Smooth muscle cell (in vitro differentiated cells): ENCODE measurements around the gene ADCYAP1R1. TPM values are rescaled to one million over a fixed set of nuclear protein-coding genes. Genes with fewer than 3 reads are reported as not detected.

ENCODE experiments used
- DNase-seq: peaks from one replicate; lab custom pipeline; 2025; ENCODE audit not compliant: unreplicated experiment; lab: John Stamatoyannopoulos, UW
- H2AFZ ChIP-seq: fragments of 200-600 bp; sonication (generic); 2 replicates; pipeline ENCODE4 v1.6.0; 2016; ENCODE audit warnings: antibody characterized with exemption, low read depth, mild to moderate bottlenecking
- H3F3A ChIP-seq: fragments of 200-600 bp; sonication (generic); 2 replicates; pipeline ENCODE4 v1.6.0; 2017; ENCODE audit warnings: antibody characterized with exemption, low read depth
- H3K27ac ChIP-seq: fragments of 200-600 bp; sonication (generic); 2 replicates; pipeline ENCODE4 v1.5.1; 2016; ENCODE audit warnings: low read depth, mild to moderate bottlenecking
- H3K27me3 ChIP-seq: fragments of 200-600 bp; sonication (generic); 2 replicates; pipeline ENCODE4 v1.6.1; 2016; ENCODE audit warnings: low read depth, mild to moderate bottlenecking
- H3K36me3 ChIP-seq: fragments of 200-600 bp; sonication (generic); 2 replicates; pipeline ENCODE4 v1.5.1; 2016; ENCODE audit warnings: low read depth
- H3K4me1 ChIP-seq: fragments of 200-600 bp; sonication (generic); 2 replicates; pipeline ENCODE4 v1.5.1; 2016; ENCODE audit warnings: low read depth
- H3K4me2 ChIP-seq: fragments of 200-600 bp; sonication (generic); 2 replicates; pipeline ENCODE4 v1.6.0; 2016; ENCODE audit warnings: mild to moderate bottlenecking
- H3K4me3 ChIP-seq: fragments of 200-600 bp; sonication (generic); 2 replicates; pipeline ENCODE4 v1.5.1; 2016; ENCODE audit warnings: mild to moderate bottlenecking
- H3K79me2 ChIP-seq: fragments of 200-600 bp; sonication (generic); 2 replicates; pipeline ENCODE4 v1.6.0; 2016; ENCODE audit warnings: low read depth, mild to moderate bottlenecking
- H3K9ac ChIP-seq: fragments of 200-600 bp; sonication (generic); 2 replicates; pipeline ENCODE4 v1.6.0; 2016; ENCODE audit warnings: low read depth
- H3K9me3 ChIP-seq: fragments of 200-600 bp; sonication (generic); replicated peaks from 2 replicates; pipeline ENCODE4 v1.5.1; 2016; ENCODE audit warnings: low read depth
- H4K20me1 ChIP-seq: fragments of 200-600 bp; sonication (generic); 2 replicates; pipeline ENCODE4 v1.6.0; 2016; ENCODE audit warnings: low read depth
- WGBS: methylation state at CpG from one replicate; pipeline ENCODE4 v1.1.7; 2016; ENCODE audit warnings: low lambda C conversion rate; 5-methylcytosine and 5-hydroxymethylcytosine counted together
- polyA plus RNA-seq: library from polyadenylated mRNA; unstranded; fragments of >200 nt; fragmentation: Nextera tagmentation; extraction: Ambion mirVana; gene quantifications from 2 replicates; pipeline ENCODE4 v1.2.1, GENCODE V29; 2016
- total RNA-seq: library from RNA; depleted of rRNA; stranded (reverse); fragments of >200 nt; gene quantifications from 2 replicates; pipeline ENCODE4 v1.2.3, GENCODE V29; 2014
- TF ChIP-seq, protein P1 (sequence below): fragments of 200-600 bp; sonication (generic); IDR thresholded peaks from 2 replicates; pipeline ENCODE4 v1.5.1; 2017; ENCODE audit warnings: borderline replicate concordance, mild to moderate bottlenecking, antibody characterized with exemption; ENCODE audit not compliant: insufficient read depth, poor library complexity, severe bottlenecking

ADCYAP1R1 gene
- total and polyA plus RNA-seq, 2 experiments from 2014 or later = not detected

DNA sequence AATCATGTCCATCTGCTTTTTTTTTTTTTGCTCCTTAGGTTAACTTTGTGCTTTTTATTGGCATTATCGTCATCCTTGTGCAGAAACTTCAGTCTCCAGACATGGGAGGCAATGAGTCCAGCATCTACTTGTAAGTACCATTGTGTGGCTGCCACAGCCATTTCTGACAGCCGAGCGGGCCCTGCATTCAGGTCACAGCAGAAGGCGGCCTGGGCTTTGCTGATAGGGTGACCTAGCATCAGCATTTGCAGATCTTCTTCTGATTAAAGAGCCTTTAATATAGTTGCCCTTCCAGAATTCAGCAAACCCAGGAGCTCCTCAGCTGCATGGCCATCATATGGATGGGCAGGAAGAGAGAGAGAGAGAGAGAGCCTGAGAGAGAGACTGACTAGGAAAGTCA lies 40.5 kb downstream of the ADCYAP1R1 start:
- no peak for DNase-seq
- Histone ChIP-seq H4K20me1 (no peaks in the 10 kb centered on the region), H2AFZ (no peak overlapping the region), H3K4me2 (no peak overlapping the region), H3F3A (no peaks in the 10 kb centered on the region), H3K27ac (no peak overlapping the region), H3K79me2 (no peaks in the 10 kb centered on the region), H3K27me3 (peaks cover 27% of the 10 kb centered on the region), H3K9ac (no peak overlapping the region), H3K4me3 (no peak overlapping the region), H3K4me1 (peaks cover 5% of the 10 kb centered on the region), H3K9me3 (no peaks in the 10 kb centered on the region), H3K36me3 (no peaks in the 10 kb centered on the region)
- WGBS = 91% methylated on average over 4 of the region's 4 CpGs
- TF ChIP-seq, protein P1, sequence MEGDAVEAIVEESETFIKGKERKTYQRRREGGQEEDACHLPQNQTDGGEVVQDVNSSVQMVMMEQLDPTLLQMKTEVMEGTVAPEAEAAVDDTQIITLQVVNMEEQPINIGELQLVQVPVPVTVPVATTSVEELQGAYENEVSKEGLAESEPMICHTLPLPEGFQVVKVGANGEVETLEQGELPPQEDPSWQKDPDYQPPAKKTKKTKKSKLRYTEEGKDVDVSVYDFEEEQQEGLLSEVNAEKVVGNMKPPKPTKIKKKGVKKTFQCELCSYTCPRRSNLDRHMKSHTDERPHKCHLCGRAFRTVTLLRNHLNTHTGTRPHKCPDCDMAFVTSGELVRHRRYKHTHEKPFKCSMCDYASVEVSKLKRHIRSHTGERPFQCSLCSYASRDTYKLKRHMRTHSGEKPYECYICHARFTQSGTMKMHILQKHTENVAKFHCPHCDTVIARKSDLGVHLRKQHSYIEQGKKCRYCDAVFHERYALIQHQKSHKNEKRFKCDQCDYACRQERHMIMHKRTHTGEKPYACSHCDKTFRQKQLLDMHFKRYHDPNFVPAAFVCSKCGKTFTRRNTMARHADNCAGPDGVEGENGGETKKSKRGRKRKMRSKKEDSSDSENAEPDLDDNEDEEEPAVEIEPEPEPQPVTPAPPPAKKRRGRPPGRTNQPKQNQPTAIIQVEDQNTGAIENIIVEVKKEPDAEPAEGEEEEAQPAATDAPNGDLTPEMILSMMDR = no peak

DNA sequence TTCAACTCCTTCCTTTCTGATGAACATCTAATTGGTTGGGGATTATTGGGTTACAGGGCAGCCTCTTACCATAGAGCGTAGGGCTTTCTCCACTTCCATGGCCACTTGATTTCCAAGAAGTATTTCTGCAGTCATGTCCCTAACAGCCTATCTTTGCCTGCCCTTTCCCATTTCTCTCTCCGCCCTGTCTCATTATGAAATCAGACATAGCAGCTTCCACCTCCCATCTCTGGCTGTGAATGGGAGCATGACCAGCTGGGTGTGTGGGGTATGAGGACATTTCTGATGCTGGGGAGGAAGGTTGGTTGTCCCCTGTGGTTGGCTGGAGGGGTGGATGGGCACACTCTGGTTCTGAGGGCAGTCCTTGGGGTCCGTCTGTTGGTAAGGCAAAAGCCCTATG lies 41.2 kb downstream of the ADCYAP1R1 start:
- Histone ChIP-seq H3K9ac (no peak overlapping the region), H4K20me1 (no peaks in the 10 kb centered on the region), H3K27ac (no peak overlapping the region), H3K79me2 (no peaks in the 10 kb centered on the region), H3K27me3 (peaks cover 27% of the 10 kb centered on the region), H3K4me2 (no peak overlapping the region), H3F3A (no peaks in the 10 kb centered on the region), H2AFZ (no peak overlapping the region), H3K36me3 (no peaks in the 10 kb centered on the region), H3K4me3 (no peak overlapping the region), H3K9me3 (no peaks in the 10 kb centered on the region), H3K4me1 (peaks cover 5% of the 10 kb centered on the region)
- DNase-seq = no peak
- TF ChIP-seq, protein P1 = no peak
- 91% methylated on average over 3 of the region's 3 CpGs for WGBS

DNA sequence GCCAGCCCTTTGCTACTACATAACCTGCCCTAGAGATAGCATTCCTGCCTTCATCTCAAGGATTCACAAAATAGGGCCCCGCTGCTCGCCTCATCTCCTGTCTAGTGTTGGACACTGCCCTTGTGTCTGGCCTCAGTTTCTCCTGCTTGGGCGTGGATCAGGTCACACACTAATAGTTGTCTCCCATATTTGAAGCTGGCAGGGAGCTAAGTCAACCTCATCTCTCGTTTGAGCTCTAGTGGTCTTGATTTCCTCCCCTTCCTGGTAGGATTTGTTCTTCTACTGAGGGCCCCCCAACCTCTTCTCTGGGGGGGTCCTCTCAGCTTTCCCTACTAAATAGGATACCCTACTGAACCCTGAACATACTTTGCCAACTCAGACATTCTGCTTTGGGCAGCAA lies 42.2 kb downstream of the ADCYAP1R1 start:
- Histone ChIP-seq H3K27me3 (peaks cover 27% of the 10 kb centered on the region), H3F3A (no peaks in the 10 kb centered on the region), H4K20me1 (no peaks in the 10 kb centered on the region), H3K4me1 (peaks cover 5% of the 10 kb centered on the region), H3K27ac (no peak overlapping the region), H2AFZ (no peak overlapping the region), H3K4me2 (no peak overlapping the region), H3K9ac (no peak overlapping the region), H3K4me3 (no peak overlapping the region), H3K9me3 (no peaks in the 10 kb centered on the region), H3K36me3 (no peaks in the 10 kb centered on the region), H3K79me2 (no peaks in the 10 kb centered on the region)
- 80% methylated on average over 4 of the region's 4 CpGs for WGBS
- DNase-seq = no peak
- TF ChIP-seq, protein P1 = no peak
